GM21529 (cell line): ENCODE data around the gene DRC1.

Source experiments
- ATAC-seq: cut with Tn5 transposase; IDR thresholded peaks from one replicate; pipeline ENCODE4 v1.9.1; 2021; ENCODE audit not compliant: unreplicated experiment

The DRC1 gene

GRCh38 chr2:26475832-26476501, 74.2 kb downstream of the DRC1 start:
- ATAC-seq = no peak

GRCh38 chr2:26477126-26477910, 75.6 kb downstream of the DRC1 start:
- no peak for ATAC-seq

- ATAC-seq = no peak
Observed at GRCh38 chr2:26477911-26478253, 76.2 kb downstream of the DRC1 start, which contains the start of gene OTOF. Gene OTOF (minus strand): TSS chr2:26478124.

GRCh38 chr2:26478366-26478765, 76.6 kb downstream of the DRC1 start:
- ATAC-seq = no peak

GRCh38 chr2:26479131-26479788, 77.5 kb downstream of the DRC1 start:
- no peak for ATAC-seq

- no peak for ATAC-seq
Observed at GRCh38 chr2:26479789-26480565, 78.3 kb downstream of the DRC1 start.

GRCh38 chr2:26480566-26481423, 79.1 kb downstream of the DRC1 start:
- ATAC-seq = no peak

GRCh38 chr2:26481706-26482105, 80.0 kb downstream of the DRC1 start:
- no peak for ATAC-seq

- no peak for ATAC-seq
Observed at GRCh38 chr2:26482211-26483026, 80.7 kb downstream of the DRC1 start.

- ATAC-seq = no peak
Observed at GRCh38 chr2:26483027-26483326, 81.3 kb downstream of the DRC1 start.

- no peak for ATAC-seq
Observed at GRCh38 chr2:26483516-26483915, 81.8 kb downstream of the DRC1 start.

GRCh38 chr2:26483957-26484565, 82.3 kb downstream of the DRC1 start:
- ATAC-seq = no peak

GRCh38 chr2:26484579-26484978, 82.9 kb downstream of the DRC1 start:
- no peak for ATAC-seq

- ATAC-seq = no peak
Observed at GRCh38 chr2:26485099-26485498, 83.4 kb downstream of the DRC1 start.

- ATAC-seq = no peak
Observed at GRCh38 chr2:26485725-26486418, 84.2 kb downstream of the DRC1 start.

GRCh38 chr2:26486789-26487188, 85.1 kb downstream of the DRC1 start:
- ATAC-seq = no peak

- no peak for ATAC-seq
Observed at GRCh38 chr2:26487192-26487591, 85.5 kb downstream of the DRC1 start.

- no peak for ATAC-seq
Observed at GRCh38 chr2:26488463-26489212, 86.9 kb downstream of the DRC1 start.
